ENCODE data around the gene UBE3D.

DNA sequence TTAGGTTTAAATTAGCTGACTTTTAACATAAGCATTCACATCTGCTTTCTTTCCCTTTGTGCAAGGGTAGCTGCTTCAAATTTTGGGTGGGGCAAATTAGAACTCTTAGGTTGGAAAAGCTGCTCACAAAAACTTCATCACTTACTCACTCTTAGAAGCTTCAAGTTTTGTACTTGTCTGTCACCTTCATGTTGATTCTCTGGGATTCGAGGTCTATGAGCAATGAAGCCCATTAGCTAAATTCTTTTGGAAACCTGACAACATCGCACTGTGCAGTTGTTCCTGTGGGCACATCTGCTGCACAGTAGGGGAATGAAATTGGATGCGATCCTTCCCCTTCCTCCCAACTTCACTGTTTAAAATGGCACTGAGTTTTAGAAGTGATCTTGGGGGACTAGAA, 156.1 kb downstream of the UBE3D start:
- TF ChIP-seq, protein P1, sequence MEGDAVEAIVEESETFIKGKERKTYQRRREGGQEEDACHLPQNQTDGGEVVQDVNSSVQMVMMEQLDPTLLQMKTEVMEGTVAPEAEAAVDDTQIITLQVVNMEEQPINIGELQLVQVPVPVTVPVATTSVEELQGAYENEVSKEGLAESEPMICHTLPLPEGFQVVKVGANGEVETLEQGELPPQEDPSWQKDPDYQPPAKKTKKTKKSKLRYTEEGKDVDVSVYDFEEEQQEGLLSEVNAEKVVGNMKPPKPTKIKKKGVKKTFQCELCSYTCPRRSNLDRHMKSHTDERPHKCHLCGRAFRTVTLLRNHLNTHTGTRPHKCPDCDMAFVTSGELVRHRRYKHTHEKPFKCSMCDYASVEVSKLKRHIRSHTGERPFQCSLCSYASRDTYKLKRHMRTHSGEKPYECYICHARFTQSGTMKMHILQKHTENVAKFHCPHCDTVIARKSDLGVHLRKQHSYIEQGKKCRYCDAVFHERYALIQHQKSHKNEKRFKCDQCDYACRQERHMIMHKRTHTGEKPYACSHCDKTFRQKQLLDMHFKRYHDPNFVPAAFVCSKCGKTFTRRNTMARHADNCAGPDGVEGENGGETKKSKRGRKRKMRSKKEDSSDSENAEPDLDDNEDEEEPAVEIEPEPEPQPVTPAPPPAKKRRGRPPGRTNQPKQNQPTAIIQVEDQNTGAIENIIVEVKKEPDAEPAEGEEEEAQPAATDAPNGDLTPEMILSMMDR (IDR thresholded peaks at IDR 0.05) = no peak
- TF ChIP-seq POLR2A (IDR thresholded peaks at IDR 0.05) = no peak

Measured in Peyer's patch (tissue), 4 donors.